DOHH2 (cell line): ENCODE data around the gene CEACAM4.

Experiments
- EZH2phosphoT487 ChIP-seq: fragments of 200-600 bp; sonication (generic); IDR thresholded peaks from 2 replicates; pipeline ENCODE4 v1.6.1; 2017; ENCODE audit warnings: borderline replicate concordance, mild to moderate bottlenecking, antibody characterized with exemption, low read length, moderate library complexity, mixed read lengths
- TF ChIP-seq, protein P1 (sequence below): fragments of 200-600 bp; sonication (generic); IDR thresholded peaks from one replicate; pipeline ENCODE4 v1.5.1; 2014; ENCODE audit warnings: antibody characterized with exemption, mild to moderate bottlenecking, low read depth, low read length; ENCODE audit not compliant: poor library complexity, severe bottlenecking

DNA sequence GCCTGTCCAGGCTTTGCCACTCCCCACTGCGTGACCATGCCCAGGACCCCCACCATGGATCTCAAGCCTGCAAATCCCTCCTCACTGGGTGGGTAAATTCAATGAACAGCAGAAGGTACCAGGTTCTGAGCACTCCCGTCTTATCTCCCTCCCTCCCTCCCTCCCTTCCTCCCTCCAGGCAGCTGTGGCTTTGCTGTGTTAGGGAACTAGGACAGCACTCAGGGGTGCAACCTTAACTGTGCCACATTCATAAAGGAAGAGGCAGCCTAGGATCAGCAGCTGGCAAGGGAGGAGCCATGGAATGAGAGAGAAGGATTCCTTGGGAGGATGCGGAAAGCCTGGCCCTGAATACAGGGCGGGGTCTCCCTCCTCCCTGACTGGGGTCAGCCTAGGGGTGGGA, 5.6 kb downstream of the CEACAM4 start:
- TF ChIP-seq, protein P1, sequence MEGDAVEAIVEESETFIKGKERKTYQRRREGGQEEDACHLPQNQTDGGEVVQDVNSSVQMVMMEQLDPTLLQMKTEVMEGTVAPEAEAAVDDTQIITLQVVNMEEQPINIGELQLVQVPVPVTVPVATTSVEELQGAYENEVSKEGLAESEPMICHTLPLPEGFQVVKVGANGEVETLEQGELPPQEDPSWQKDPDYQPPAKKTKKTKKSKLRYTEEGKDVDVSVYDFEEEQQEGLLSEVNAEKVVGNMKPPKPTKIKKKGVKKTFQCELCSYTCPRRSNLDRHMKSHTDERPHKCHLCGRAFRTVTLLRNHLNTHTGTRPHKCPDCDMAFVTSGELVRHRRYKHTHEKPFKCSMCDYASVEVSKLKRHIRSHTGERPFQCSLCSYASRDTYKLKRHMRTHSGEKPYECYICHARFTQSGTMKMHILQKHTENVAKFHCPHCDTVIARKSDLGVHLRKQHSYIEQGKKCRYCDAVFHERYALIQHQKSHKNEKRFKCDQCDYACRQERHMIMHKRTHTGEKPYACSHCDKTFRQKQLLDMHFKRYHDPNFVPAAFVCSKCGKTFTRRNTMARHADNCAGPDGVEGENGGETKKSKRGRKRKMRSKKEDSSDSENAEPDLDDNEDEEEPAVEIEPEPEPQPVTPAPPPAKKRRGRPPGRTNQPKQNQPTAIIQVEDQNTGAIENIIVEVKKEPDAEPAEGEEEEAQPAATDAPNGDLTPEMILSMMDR = no peak
- TF ChIP-seq EZH2phosphoT487 = no peak
